GM12865 (cell line): ENCODE results near the gene NOD1.

Experiments used
- DNase-seq: peaks from one replicate; pipeline ENCODE4 v3.0.0; 2010; ENCODE audit warnings: low read depth
- H3K4me3 ChIP-seq: 2 replicates; pipeline ENCODE4 v1.5.1; 2011; ENCODE audit warnings: mild to moderate bottlenecking, low read depth, low read length, control low read depth
- TF ChIP-seq, protein P1 (sequence below): IDR thresholded peaks from 2 replicates; pipeline ENCODE4 v1.5.1; 2011; ENCODE audit warnings: low read length, control low read depth, low read depth, inconsistent platforms; ENCODE audit not compliant: insufficient read depth; ENCODE audit errors: missing control alignments

The NOD1 gene

DNA sequence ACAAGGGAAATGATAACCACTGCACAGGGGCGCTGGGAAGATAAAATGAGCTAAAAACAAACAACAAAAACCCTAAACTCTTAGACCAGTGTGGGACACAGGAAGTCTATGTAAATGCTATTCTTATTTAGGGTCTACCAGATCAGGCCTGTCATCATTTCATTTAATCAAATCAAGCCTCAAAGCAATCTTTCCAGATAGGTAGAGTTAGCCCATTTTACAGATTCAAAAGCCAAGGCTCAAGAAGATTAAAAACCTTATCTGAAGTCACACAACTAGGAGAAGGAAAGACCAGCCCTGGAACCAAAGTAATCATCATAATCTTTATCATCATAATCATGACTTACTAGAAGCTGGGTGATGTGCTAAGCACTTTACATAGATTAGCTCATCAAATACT lies 4.7 kb downstream of the NOD1 start:
- DNase-seq: no peak
- TF ChIP-seq, protein P1, sequence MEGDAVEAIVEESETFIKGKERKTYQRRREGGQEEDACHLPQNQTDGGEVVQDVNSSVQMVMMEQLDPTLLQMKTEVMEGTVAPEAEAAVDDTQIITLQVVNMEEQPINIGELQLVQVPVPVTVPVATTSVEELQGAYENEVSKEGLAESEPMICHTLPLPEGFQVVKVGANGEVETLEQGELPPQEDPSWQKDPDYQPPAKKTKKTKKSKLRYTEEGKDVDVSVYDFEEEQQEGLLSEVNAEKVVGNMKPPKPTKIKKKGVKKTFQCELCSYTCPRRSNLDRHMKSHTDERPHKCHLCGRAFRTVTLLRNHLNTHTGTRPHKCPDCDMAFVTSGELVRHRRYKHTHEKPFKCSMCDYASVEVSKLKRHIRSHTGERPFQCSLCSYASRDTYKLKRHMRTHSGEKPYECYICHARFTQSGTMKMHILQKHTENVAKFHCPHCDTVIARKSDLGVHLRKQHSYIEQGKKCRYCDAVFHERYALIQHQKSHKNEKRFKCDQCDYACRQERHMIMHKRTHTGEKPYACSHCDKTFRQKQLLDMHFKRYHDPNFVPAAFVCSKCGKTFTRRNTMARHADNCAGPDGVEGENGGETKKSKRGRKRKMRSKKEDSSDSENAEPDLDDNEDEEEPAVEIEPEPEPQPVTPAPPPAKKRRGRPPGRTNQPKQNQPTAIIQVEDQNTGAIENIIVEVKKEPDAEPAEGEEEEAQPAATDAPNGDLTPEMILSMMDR: no peak
- no peak overlapping the region for H3K4me3 ChIP-seq

DNA sequence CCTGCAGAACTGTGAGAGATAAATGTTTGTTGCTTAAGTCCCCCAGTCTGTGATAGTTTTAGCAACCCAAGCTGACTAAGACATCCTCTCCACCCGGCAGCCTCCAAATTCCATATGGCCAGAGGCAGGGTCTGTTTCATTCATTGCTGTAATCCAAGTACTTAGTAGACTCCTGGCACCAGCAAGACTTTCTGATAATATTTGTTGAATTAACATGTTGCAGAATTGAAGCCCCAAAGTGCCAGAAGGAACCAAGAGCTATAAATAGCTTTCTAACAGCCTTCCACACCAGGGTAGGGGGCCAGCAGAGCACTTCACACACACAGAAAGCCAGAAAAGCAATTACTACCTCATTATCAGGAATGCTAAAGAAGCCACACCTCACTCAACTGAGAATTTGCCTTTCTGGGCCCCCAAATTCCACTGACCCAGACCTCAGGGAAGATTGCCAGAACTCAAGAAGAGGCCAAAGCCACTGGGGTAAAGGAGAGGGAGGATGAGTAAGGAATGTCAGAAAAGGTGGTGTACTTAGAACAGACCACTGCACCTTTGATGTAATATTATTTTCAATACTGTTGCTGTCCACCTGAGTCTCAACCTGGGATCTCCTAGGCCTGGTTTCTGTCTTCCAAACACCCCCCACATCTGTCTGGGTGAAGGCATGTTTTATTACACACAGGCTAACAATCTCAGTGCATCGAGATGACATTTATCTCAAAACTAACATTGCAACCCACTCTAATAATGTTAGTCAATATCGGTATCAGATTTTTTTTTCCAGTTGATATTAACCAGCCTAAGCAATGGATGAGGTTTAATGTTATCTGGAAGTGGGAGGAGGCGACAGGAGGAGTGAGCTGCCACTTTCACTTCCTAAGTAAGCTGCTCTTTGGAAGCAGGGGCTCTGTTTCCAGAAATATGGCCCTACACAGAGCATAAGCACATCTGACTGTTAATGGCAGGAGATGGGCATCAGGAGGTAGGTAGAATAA lies 5.5 kb downstream of the NOD1 start:
- TF ChIP-seq, protein P1: no peak
- H3K4me3 ChIP-seq: no peak overlapping the region
- DNase-seq: no peak

DNA sequence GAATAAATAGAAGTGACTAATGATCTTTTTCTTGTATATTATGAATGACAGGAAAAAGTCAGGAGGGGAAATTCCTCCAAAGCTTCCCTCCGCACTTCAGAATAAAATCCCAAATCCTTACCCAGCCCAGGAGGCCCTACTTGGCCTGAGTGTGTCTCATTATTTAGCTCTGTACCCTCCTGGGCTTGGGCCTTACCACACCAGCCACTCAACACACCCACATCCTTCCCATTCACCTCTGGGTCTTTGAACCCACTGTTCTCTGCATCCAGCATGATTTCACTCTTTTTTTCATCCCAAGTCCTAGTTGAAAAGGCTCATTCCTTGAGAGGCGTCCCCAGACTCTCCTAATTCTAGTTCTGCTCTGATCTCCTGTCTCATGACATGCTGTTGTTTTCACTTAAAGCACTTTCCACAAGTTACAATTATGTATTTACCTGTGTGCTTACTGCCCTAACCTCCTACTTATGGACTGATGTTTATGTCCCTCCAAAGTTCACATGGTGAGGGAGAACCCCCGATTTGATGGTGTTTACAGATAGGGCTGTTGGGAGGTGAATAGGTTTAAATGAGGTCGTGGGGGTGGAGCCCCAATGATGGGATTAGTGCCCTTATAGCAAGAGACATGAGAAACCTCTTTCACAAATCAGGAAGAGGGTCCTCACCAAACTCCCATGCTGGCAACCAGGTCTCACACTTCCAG lies 6.4 kb downstream of the NOD1 start:
- no peak overlapping the region for H3K4me3 ChIP-seq
- TF ChIP-seq, protein P1: no peak
- no peak for DNase-seq

DNA sequence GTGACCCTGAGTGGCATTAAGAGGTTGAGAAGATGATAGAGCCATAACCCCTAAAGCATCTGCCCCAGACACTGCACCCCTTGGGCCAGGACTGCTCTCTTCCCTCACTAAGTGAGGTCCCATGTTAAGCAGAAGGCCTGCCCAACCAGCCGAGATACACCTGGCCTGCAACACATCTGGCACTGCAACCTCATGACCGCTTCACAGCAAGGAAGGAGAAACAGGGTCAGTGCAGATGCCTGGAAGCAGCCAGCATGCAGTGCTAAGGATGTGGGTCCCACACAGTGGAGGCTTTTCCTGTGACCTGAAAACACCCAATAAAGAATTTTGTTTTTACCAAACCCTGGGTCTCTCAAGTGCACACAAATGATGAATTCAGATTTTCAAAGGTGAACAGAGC lies 7.4 kb downstream of the NOD1 start:
- no peak for DNase-seq
- no peak overlapping the region for H3K4me3 ChIP-seq
- TF ChIP-seq, protein P1: no peak

DNA sequence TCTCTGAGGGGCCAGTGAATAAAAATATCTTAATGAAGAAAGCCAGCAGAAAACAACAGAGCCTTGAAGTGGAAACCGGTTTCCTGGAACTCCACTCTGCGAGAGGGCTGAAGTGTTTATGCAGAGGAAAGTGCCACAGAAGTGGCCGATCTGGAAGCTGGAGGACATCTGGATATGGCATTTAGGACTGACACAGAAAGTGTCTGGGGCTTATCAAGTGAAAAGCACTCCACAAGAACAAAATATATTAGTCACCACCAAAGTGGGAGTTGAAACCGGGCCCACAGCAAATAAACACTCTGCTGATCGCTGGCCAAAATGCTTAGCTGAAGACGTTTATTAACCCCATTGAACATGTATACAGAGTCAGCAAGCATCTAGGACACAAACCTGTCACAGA lies 7.8 kb downstream of the NOD1 start:
- no peak overlapping the region for H3K4me3 ChIP-seq
- TF ChIP-seq, protein P1: no peak
- no peak for DNase-seq

DNA sequence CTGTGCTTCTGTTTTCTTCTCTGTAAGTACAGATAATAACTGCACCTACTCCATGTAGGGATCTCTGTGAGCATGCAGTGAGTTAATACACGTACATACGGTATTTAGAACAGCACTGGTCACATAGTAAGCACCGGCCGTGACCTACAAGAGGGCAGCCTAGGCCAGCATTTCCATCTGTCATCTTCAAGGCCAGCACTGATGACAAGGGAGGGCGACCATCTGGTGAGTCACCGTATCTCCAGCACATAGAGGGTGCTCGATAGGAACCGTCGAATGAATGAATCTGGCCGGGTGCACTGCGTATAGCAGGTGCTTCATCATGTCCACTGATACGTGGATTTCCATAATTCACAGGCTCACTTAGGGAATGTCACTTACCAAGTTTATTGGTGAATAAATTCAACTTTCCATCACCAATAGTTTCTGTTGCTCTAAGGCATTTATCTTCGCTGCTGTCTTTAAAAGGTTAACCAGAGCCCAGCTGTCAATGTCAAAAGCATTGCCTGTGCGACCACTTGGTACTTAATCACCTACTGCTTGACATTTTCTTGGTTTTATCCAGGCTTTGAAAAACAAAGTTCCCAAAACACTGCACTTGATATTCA lies 8.3 kb downstream of the NOD1 start:
- no peak overlapping the region for H3K4me3 ChIP-seq
- no peak for DNase-seq
- TF ChIP-seq, protein P1: no peak
